AG04450 (cell line): Measurements from ENCODE around the gene RXFP4. TPM values are rescaled to one million over a fixed set of nuclear protein-coding genes. Genes with fewer than 3 reads are reported as not detected.
A peak's percentile ranks its signal among the peaks of the same experiment; 100 is the strongest.

Experiments used
- CTCF ChIA-PET: fragments of 300-600, 350-600 bp; formaldehyde crosslinking; extraction: SDS; loops from one replicate; lab custom pipeline; 2022; ENCODE audit warnings: antibody characterized with exemption, inconsistent platforms; lab: Charles Lee
- POLR2A ChIA-PET: fragments of 350-600 bp; formaldehyde crosslinking; extraction: SDS; loops from one replicate; lab custom pipeline; 2021; ENCODE audit warnings: antibody characterized with exemption, inconsistent platforms; lab: Yijun Ruan, JAX
- DNase-seq: peaks from one replicate; pipeline ENCODE4 v3.0.0-alpha.2; 2011; ENCODE audit warnings: low read depth, low spot score
- H3K27ac ChIP-seq: one replicate; pipeline ENCODE4 v1.5.1; 2012; ENCODE audit warnings: low read depth, low read length, control low read depth
- H3K27me3 ChIP-seq: one replicate; pipeline ENCODE4 v1.6.0; 2012; ENCODE audit warnings: low read length; ENCODE audit not compliant: control insufficient read depth, insufficient read depth
- H3K4me3 ChIP-seq: 2 replicates; pipeline ENCODE4 v1.5.1; 2011; ENCODE audit warnings: mild to moderate bottlenecking, low read depth, low read length, control low read depth
- H3K9me3 ChIP-seq: 2 replicates; pipeline ENCODE4 v1.5.1; 2012; ENCODE audit warnings: low read length; ENCODE audit not compliant: control insufficient read depth, insufficient read depth
- polyA plus RNA-seq: library from polyadenylated mRNA; depleted of rRNA; stranded (reverse); fragments of >200 nt; gene quantifications from 2 replicates; pipeline ENCODE4 v1.2.3, GENCODE V29; 2011; rRNA removed
- small RNA-seq: library from RNA; depleted of rRNA; stranded (forward); fragments of <200 nt; gene quantifications from one replicate; pipeline ENCODE3, GENCODE V24; 2012; ENCODE audit warnings: low read depth; ENCODE audit not compliant: insufficient read length
- TF ChIP-seq, protein P1 (sequence below): IDR thresholded peaks from 2 replicates; pipeline ENCODE4 v1.5.1; 2011; ENCODE audit warnings: low read depth, low read length, control low read depth, inconsistent platforms

The RXFP4 gene
- polyA plus RNA-seq, 1 experiment: not detected

DNA sequence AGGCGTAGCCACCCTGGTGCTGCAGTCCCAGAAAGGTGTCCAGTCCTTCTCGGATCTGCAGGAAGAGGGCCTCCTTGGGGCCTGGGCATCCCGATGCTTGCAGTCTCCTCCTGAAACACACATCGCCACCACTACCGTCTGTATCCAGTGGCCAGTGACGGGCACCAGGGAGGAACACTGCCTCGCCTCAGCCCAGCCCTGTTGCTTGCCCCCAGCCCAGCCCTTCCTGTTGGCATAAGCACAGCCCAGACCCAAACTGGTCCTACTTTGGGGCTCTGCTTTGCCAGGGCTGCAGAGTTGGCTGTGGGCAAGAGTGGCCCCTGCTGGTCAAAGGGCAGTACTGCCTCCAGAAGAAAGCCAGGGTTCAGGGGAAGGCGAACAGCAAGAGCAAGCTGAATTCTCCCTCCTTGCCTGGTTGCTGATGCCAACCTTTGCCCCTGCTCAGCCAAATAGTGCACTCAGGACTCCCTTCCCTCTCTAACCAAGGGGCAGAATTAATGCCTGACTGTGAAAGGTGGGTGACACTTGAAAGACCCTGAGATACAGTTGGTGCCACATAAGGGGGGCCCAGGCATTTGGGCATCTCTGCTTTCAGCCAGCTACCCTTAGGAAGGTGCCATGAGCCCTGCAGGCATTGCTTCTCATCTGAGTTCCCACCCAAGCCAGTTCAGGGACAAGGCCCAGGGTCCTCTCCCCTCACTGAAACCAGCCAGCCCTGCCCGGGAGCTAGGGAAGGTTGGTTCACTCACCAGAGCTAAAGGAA is 48.0 kb downstream of the RXFP4 start:
- H3K27me3 ChIP-seq: no peaks in the 10 kb centered on the region
- TF ChIP-seq, protein P1, sequence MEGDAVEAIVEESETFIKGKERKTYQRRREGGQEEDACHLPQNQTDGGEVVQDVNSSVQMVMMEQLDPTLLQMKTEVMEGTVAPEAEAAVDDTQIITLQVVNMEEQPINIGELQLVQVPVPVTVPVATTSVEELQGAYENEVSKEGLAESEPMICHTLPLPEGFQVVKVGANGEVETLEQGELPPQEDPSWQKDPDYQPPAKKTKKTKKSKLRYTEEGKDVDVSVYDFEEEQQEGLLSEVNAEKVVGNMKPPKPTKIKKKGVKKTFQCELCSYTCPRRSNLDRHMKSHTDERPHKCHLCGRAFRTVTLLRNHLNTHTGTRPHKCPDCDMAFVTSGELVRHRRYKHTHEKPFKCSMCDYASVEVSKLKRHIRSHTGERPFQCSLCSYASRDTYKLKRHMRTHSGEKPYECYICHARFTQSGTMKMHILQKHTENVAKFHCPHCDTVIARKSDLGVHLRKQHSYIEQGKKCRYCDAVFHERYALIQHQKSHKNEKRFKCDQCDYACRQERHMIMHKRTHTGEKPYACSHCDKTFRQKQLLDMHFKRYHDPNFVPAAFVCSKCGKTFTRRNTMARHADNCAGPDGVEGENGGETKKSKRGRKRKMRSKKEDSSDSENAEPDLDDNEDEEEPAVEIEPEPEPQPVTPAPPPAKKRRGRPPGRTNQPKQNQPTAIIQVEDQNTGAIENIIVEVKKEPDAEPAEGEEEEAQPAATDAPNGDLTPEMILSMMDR: peak; percentile 99
- H3K4me3 ChIP-seq: peak overlapping the region; percentile 39
- POLR2A ChIA-PET: interaction anchor here (0.8 to 1.8 kb wide), 5 partner anchors 12 to 56 kb away, joined by 3 to 7 read pairs (median 4); partner anchors contain the start of genes KHDC4 and RXFP4
- H3K9me3 ChIP-seq: no peaks in the 10 kb centered on the region
- CTCF ChIA-PET: interaction anchor here (0.5 to 4.2 kb wide), 39 partner anchors 8 to 130 kb away, joined by 3 to 57 read pairs (median 4); partner anchors contain the start of genes KHDC4, RXFP4 and SYT11
- no peak overlapping the region for H3K27ac ChIP-seq
- DNase-seq: no peak

GRCh38 chr1:155990005-155990739 is 48.7 kb downstream of the RXFP4 start:
- ChIA-PET CTCF (interaction anchor here (0.5 to 4.2 kb wide), 38 partner anchors 9 to 131 kb away, joined by 3 to 57 read pairs (median 4); partner anchors contain the start of genes KHDC4, RXFP4 and SYT11), POLR2A (interaction anchor here (0.8 to 1.8 kb wide), 4 partner anchors 21 to 56 kb away, joined by 3 to 7 read pairs (median 4); partner anchors contain the start of genes KHDC4 and RXFP4)
- no peaks in the 10 kb centered on the region for H3K9me3 ChIP-seq
- no peak for DNase-seq
- no peaks in the 10 kb centered on the region for H3K27me3 ChIP-seq
- H3K4me3 ChIP-seq: no peak overlapping the region
- TF ChIP-seq, protein P1: no peak
- no peak overlapping the region for H3K27ac ChIP-seq

Small RNA genes within 50 kb of the gene (small RNA-seq; reads per million reads assigned to genes)
- gene MIR6738 (not detected), gene RF00015 (not detected), gene SCARNA4 (not detected), gene SNORA80E (24.5 reads per million, percentile 81 among the genes with 10 or more reads in this experiment)

Other genes with a start within 250 kb of the RXFP4 start
- 22.3 and 24.5 TPM in 2 replicates for gene GON4L, start 84.4 kb upstream of the RXFP4 start, polyA plus RNA-seq
- 44.8 and 49.0 TPM in 2 replicates for gene SYT11, start 82.1 kb upstream of the RXFP4 start, polyA plus RNA-seq
- gene RIT1, start 30.3 kb upstream of the RXFP4 start, polyA plus RNA-seq: 56.4 and 65.2 TPM in 2 replicates
- gene KHDC4, start 7.2 kb upstream of the RXFP4 start, polyA plus RNA-seq: 34.9 and 39.0 TPM in 2 replicates
- 121 and 128 TPM in 2 replicates for gene ARHGEF2, start 36.9 kb downstream of the RXFP4 start, polyA plus RNA-seq
- 867 and 961 TPM in 2 replicates for gene SSR2, start 79.3 kb downstream of the RXFP4 start, polyA plus RNA-seq
- 22.7 and 23.2 TPM in 2 replicates for gene UBQLN4, start 112.2 kb downstream of the RXFP4 start, polyA plus RNA-seq
- 42.4 and 60.4 TPM in 2 replicates for gene LAMTOR2, start 113.1 kb downstream of the RXFP4 start, polyA plus RNA-seq
- gene RAB25, start 119.5 kb downstream of the RXFP4 start, polyA plus RNA-seq: not detected in 2 replicates
- 11.8 and 14.6 TPM in 2 replicates for gene MEX3A, start 140.8 kb downstream of the RXFP4 start, polyA plus RNA-seq
- 365 and 382 TPM in 2 replicates for gene LMNA, start 173.1 kb downstream of the RXFP4 start, polyA plus RNA-seq
- gene SEMA4A, start 211.9 kb downstream of the RXFP4 start, polyA plus RNA-seq: 0.58 and 0.60 TPM in 2 replicates